PC-9 (cell line): Measurements from ENCODE around the gene GFRA1.

Source experiments
- EZH2 ChIP-seq: fragments of 200-600 bp; sonication (generic); IDR thresholded peaks from 2 replicates; pipeline ENCODE4 v1.8.0; 2017; ENCODE audit warnings: antibody characterized with exemption, low read depth
- TF ChIP-seq, protein P1 (sequence below): fragments of 200-600 bp; sonication (generic); conservative IDR thresholded peaks from 2 replicates; pipeline ENCODE4 v1.6.1; 2017; ENCODE audit warnings: mixed run types, antibody characterized with exemption, mild to moderate bottlenecking, moderate library complexity

DNA sequence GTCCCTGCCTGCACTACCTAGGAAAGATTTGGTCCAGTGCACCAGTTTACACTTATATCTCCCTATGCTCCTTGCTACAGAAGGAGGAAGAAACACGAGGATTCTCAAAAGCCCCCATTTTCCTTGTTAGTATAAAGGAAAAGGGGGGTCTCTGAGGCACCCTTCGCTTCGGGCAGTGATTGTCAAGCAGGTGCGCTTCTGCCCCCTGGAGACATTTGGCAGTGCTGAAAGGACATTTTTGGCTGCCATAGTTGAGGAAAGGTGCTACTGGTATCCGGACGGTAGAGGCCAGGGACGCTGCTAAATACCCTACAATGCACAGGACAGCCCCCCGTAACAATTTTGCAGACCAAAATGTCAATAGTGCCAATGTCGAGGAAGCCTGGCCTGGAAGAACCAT is 193.7 kb downstream of the GFRA1 start:
- TF ChIP-seq, protein P1, sequence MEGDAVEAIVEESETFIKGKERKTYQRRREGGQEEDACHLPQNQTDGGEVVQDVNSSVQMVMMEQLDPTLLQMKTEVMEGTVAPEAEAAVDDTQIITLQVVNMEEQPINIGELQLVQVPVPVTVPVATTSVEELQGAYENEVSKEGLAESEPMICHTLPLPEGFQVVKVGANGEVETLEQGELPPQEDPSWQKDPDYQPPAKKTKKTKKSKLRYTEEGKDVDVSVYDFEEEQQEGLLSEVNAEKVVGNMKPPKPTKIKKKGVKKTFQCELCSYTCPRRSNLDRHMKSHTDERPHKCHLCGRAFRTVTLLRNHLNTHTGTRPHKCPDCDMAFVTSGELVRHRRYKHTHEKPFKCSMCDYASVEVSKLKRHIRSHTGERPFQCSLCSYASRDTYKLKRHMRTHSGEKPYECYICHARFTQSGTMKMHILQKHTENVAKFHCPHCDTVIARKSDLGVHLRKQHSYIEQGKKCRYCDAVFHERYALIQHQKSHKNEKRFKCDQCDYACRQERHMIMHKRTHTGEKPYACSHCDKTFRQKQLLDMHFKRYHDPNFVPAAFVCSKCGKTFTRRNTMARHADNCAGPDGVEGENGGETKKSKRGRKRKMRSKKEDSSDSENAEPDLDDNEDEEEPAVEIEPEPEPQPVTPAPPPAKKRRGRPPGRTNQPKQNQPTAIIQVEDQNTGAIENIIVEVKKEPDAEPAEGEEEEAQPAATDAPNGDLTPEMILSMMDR: no peak
- no peak for TF ChIP-seq EZH2
